ENCODE results near the gene SCAMP5. TPM values are rescaled to one million over a fixed set of nuclear protein-coding genes. Genes with fewer than 3 reads are reported as not detected.

The SCAMP5 gene, protein sequence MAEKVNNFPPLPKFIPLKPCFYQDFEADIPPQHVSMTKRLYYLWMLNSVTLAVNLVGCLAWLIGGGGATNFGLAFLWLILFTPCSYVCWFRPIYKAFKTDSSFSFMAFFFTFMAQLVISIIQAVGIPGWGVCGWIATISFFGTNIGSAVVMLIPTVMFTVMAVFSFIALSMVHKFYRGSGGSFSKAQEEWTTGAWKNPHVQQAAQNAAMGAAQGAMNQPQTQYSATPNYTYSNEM
- total RNA-seq: 0.83 and 3.4 TPM in 2 replicates

DNA sequence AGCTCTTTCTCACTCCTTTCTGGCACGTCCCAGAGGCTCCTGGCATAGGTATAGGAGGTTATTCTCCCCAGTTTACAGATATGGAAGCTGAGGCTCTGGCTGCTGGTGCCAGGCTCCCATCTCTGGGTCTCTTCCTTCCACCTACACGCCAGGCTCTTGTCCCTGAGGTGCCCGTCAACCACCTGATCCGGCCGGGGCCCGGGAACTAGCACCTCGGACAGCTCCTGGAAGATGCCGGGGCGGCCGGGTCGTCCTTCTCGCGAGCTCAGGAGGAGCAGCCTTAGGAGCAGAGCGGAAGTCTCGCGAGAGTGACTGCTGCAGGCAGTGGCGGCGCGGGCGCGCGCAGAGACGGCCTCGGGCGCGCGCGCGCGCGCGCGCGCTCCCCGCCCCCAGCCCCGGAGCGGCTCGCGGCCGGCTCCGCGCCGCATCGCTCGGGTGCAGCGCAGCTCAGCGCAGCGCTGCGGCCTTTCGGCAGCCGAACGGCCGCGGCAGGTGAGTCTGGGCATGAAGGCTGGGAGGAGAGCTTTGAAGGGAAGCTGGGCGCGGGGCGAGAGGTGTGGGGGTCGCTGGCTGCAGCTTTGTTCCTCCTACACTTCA is at the start of gene SCAMP5:
TSS of gene SCAMP5 (plus strand) at position 382 of the 597 bp plus-strand sequence. CDS start 16,277 bp downstream, outside the sequence.

DNA sequence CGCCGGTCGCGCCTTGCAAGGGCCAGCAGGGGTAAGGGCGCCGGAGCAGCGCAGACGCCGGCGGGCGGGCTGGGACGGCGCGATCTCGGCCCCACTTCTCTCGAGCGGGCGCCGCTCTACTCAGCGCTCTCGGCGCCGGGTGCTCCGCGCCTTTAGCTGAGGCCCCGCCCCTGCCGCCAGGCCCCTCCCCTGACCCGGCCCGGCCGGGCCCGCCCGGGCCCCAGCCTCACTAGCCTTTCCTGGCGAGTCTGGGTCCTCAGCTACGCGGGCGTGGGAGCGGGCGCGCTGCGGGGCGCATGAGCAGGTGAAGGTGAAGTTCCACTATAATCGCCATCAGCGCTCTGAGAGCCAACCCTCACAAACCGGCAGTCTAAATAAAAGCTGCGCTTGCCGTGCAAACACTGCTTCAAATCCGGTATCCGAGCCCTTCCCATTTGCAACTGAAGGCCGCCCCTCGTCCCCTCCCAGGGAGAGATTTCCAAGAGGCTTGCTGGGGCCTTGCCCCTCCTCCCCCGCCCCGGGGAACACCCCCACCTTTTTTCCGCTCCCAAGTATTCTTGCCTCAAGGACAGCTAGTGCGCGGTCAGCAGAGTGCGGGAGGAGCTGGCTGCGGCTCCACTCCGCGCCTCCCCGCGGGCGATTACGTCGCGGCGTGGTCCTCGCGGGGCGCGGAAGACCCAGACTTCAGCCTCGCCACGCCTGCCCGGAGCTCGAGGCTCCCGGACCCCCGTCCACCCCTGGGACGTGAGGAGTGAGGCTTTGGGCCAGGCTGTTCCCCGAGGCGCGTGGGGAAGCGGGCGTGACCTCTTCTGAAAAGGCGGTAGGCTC is 38.5 kb upstream of the SCAMP5 start, which contains the start of gene RPP25:
TSS of gene RPP25 (minus strand) at position 125 of the 828 bp plus-strand sequence. CDS start 189 bp downstream, outside the sequence.

DNA sequence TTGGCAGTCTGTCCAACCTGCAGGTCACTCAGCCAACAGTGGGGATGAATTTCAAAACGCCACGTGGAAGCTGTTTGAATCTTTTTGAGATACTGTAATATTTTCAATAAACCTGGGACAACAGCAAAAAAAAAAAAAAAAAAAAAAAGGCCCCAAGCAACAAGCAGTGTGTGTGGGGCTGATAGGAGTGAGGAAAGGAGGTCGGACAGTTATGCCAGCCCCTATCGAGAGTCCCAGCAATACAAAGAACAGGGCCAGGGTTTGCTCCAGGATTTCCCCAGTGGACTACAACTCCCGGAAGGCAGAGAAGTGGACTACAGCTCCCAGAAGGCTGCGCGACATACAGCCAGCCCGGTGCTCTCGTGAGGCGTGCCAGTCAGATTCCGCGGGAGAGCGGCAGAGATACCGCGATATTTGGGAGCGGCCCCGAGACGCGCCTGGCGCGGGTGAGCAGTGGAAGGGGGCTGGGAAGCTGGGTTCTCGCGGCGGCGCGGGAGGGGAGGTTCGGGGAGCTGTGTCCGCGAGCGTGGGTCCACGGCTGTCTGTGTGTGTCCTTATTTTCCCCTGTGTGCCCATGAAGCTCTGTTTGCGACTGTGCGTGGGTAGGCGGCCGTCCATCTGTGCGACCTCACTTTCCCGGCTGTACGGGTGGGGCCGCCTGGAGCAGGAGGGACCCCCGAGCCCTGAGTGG is 28.0 kb downstream of the SCAMP5 start, which contains the start of gene PPCDC:
TSS of gene PPCDC (plus strand) at position 410 of the 691 bp plus-strand sequence. CDS start 4,729 bp downstream, outside the sequence.

Other genes starting within 250 kb of the SCAMP5 start
- gene CYP1A2, start 246.7 kb upstream of the SCAMP5 start, total RNA-seq: not detected in 2 replicates
- 28.1 and 30.1 TPM in 2 replicates for gene CSK, start 213.5 kb upstream of the SCAMP5 start, total RNA-seq
- gene LMAN1L, start 182.7 kb upstream of the SCAMP5 start, total RNA-seq: not detected in 2 replicates
- not detected in 2 replicates for gene CPLX3, start 168.9 kb upstream of the SCAMP5 start, total RNA-seq
- 9.0 and 15.6 TPM in 2 replicates for gene ULK3, start 152.4 kb upstream of the SCAMP5 start, total RNA-seq
- 40.1 and 48.6 TPM in 2 replicates for gene SCAMP2, start 122.2 kb upstream of the SCAMP5 start, total RNA-seq
- 67.7 and 79.6 TPM in 2 replicates for gene MPI, start 105.5 kb upstream of the SCAMP5 start, total RNA-seq
- gene FAM219B, start 88.7 kb upstream of the SCAMP5 start, total RNA-seq: 32.9 and 37.5 TPM in 2 replicates
- gene COX5A, start 57.5 kb upstream of the SCAMP5 start, total RNA-seq: 112 and 114 TPM in 2 replicates
- gene RPP25, start 38.8 kb upstream of the SCAMP5 start, total RNA-seq: 15.1 and 15.2 TPM in 2 replicates
- 6.2 and 8.8 TPM in 2 replicates for gene PPCDC, start 28.0 kb downstream of the SCAMP5 start, total RNA-seq
- 10.7 and 11.5 TPM in 2 replicates for gene C15orf39, start 206.3 kb downstream of the SCAMP5 start, total RNA-seq

All from cardiac ventricle fibroblast (primary cell).